HepG2 (cell line): Measurements from ENCODE around the gene LEPROT. TPM values are rescaled to one million over a fixed set of nuclear protein-coding genes. Genes with fewer than 3 reads are reported as not detected.
A peak's percentile ranks its signal among the peaks of the same experiment; 100 is the strongest.

Source experiments
- E2F1 ChIP-seq: sonication (generic); formaldehyde crosslinking; IDR thresholded peaks from 2 replicates; pipeline ENCODE4 v1.5.0; 2020; ENCODE audit warnings: missing genetic modification reagents
- FIP1L1 ChIP-seq: fragments of 200-400 bp; formaldehyde crosslinking; IDR thresholded peaks from 2 replicates; pipeline ENCODE4 v1.6.1; 2018; ENCODE audit warnings: low read depth, mild to moderate bottlenecking, low read length, moderate library complexity, borderline replicate concordance; ENCODE audit not compliant: insufficient read depth
- FOXP1 ChIP-seq, 2 experiments: fragments of 450-650 bp in 1 of 2; IDR thresholded peaks; 2 replicates each; pipeline ENCODE4 v1.6.1; 2017 to 2018; ENCODE audit warnings: antibody characterized with exemption in 1 of 2
- HNRNPL ChIP-seq: fragments of 200-400 bp; formaldehyde crosslinking; IDR thresholded peaks from 2 replicates; pipeline ENCODE4 v1.6.1; 2017; ENCODE audit warnings: mild to moderate bottlenecking, low read depth, low read length
- HNRNPLL ChIP-seq: fragments of 200-400 bp; formaldehyde crosslinking; IDR thresholded peaks from 2 replicates; pipeline ENCODE4 v1.6.1; 2017; ENCODE audit warnings: mild to moderate bottlenecking, low read depth, low read length; ENCODE audit not compliant: poor library complexity, severe bottlenecking
- NCOR1 ChIP-seq: fragments of 200-600 bp; sonication (generic); IDR thresholded peaks from 2 replicates; pipeline ENCODE4 v1.7.0; 2017; ENCODE audit warnings: antibody characterized with exemption, low read length, borderline replicate concordance
- PHF5A ChIP-seq: IDR thresholded peaks from one replicate; pipeline ENCODE4 v1.6.1; 2018; ENCODE audit warnings: low read depth, missing genetic modification reagents; ENCODE audit not compliant: unreplicated experiment
- PRDM4 ChIP-seq: sonication (generic); formaldehyde crosslinking; IDR thresholded peaks from 2 replicates; pipeline ENCODE4 v1.9.0; 2021; ENCODE audit warnings: missing genetic modification reagents, borderline replicate concordance
- PRMT3 ChIP-seq: sonication (generic); formaldehyde crosslinking; IDR thresholded peaks from 2 replicates; pipeline ENCODE4 v1.8.1; 2022; ENCODE audit warnings: low read depth, mild to moderate bottlenecking, moderate library complexity, missing genetic modification reagents, borderline replicate concordance
- SAFB2 ChIP-seq: sonication (generic); formaldehyde crosslinking; IDR thresholded peaks from 2 replicates; pipeline ENCODE4 v1.5.1; 2020; ENCODE audit warnings: missing genetic modification reagents, low read depth, mild to moderate bottlenecking, borderline replicate concordance
- SCMH1 ChIP-seq: sonication (generic); formaldehyde crosslinking; IDR thresholded peaks from 2 replicates; pipeline ENCODE4 v1.9.0; 2021; ENCODE audit warnings: missing genetic modification reagents, mild to moderate bottlenecking, borderline replicate concordance
- SETDB1 ChIP-seq: sonication (generic); formaldehyde crosslinking; IDR thresholded peaks from 2 replicates; pipeline ENCODE4 v1.5.1; 2020; ENCODE audit warnings: missing genetic modification reagents, mild to moderate bottlenecking, borderline replicate concordance
- SP1 ChIP-seq, 2 experiments: fragments of 450-650 bp in 1 of 2; sonication (generic) in 1 of 2; formaldehyde crosslinking in 1 of 2; IDR thresholded peaks; 2 replicates each; pipeline versions ENCODE4 v1.4.0 to v1.6.1; 2016 to 2020; ENCODE audit warnings: missing genetic modification reagents in 1 of 2
- ZNF12 ChIP-seq: sonication (generic); formaldehyde crosslinking; IDR thresholded peaks from 2 replicates; pipeline ENCODE4 v1.5.0; 2020; ENCODE audit warnings: missing genetic modification reagents
- ZNF350 ChIP-seq: sonication (generic); formaldehyde crosslinking; IDR thresholded peaks from 2 replicates; pipeline ENCODE4 v1.4.0; 2020; ENCODE audit warnings: mild to moderate bottlenecking, low read depth, missing genetic modification reagents, borderline replicate concordance
- ZNF687 ChIP-seq: sonication (generic); formaldehyde crosslinking; IDR thresholded peaks from 2 replicates; pipeline ENCODE4 v1.5.1; 2020; ENCODE audit warnings: mild to moderate bottlenecking, missing genetic modification reagents, moderate library complexity
- ZNF7 ChIP-seq: IDR thresholded peaks from 2 replicates; pipeline ENCODE4 v1.6.1; 2016; ENCODE audit warnings: missing biosample characterization, missing genetic modification reagents
- ZNF713 ChIP-seq: sonication (generic); formaldehyde crosslinking; IDR thresholded peaks from 2 replicates; pipeline ENCODE4 v1.4.0; 2020; ENCODE audit warnings: mild to moderate bottlenecking, missing genetic modification reagents
- ZNF777 ChIP-seq: sonication (generic); formaldehyde crosslinking; IDR thresholded peaks from 2 replicates; pipeline ENCODE4 v1.4.0; 2020; ENCODE audit warnings: missing genetic modification reagents
- ZNF83 ChIP-seq: sonication (generic); formaldehyde crosslinking; IDR thresholded peaks from 2 replicates; pipeline ENCODE4 v1.4.0; 2020; ENCODE audit warnings: missing genetic modification reagents, mild to moderate bottlenecking, borderline replicate concordance
- polyA plus RNA-seq, 8 experiments: library from polyadenylated mRNA; depleted of rRNA in 3 of 8; stranded (reverse) in 7 of 8; unstranded in 1 of 8; fragments of >200 nt; fragmentation: Illumina TruSeq in 4 of 8; extraction: Trizol in 4 of 8; gene quantifications; 2 replicates each; pipeline versions ENCODE4 v1.2.1 to v1.2.3, GENCODE V29; 2011 to 2016; ENCODE audit warnings: low read depth in 4 of 8, missing spikeins in 1 of 8, mixed read lengths in 1 of 8; ENCODE audit not compliant: insufficient read depth in 1 of 8
- total RNA-seq, 5 experiments: library from RNA; depleted of rRNA; stranded (reverse); fragments of >200 nt; fragmentation: Illumina TruSeq; extraction: Trizol; gene quantifications; 2 replicates each; pipeline ENCODE4 v1.2.3, GENCODE V29; 2016; ENCODE audit warnings: low read depth in 1 of 5

LEPROT gene
- total and polyA plus RNA-seq, 2 of the 13 experiments (the other 11 are each of a cell fraction or from before 2014, with no cell fraction given), result 36.8 to 51.4 TPM

- TF ChIP-seq ZNF83 (CRISPR knock-in tag) (no peak), ZNF12 (CRISPR knock-in tag) (no peak), ZNF350 (CRISPR knock-in tag) (peak; percentile 59; the same call in 1 of the 2 replicates), FOXP1 (IDR thresholded peaks at IDR 0.05) (no peak), FOXP1 (CRISPR knock-in tag; IDR thresholded peaks at IDR 0.05) (no peak), SCMH1 (no peak), PHF5A (CRISPR knock-in tag) (no peak), FIP1L1 (no peak), ZNF7 (CRISPR knock-in tag) (no peak), SETDB1 (no peak), ZNF687 (peak; percentile 56; the same call in 1 of the 2 replicates), PRDM4 (CRISPR knock-in tag) (no peak), SP1 (IDR thresholded peaks at IDR 0.05) (no peak), SP1 (CRISPR knock-in tag; IDR thresholded peaks at IDR 0.05) (no peak), NCOR1 (no peak), ZNF777 (peak; percentile 7; the same call in 1 of the 2 replicates), PRMT3 (CRISPR knock-in tag) (no peak), ZNF713 (CRISPR knock-in tag) (no peak), HNRNPLL (peak; percentile 20), SAFB2 (CRISPR knock-in tag) (peak; percentile 71; the same call in 1 of the 2 replicates), HNRNPL (no peak), E2F1 (no peak)
Measured at GRCh38 chr1:65419681-65420589, 533 bp upstream of the LEPROT start (continued).
